ENCODE results near the gene FAM168A.

Gene FAM168A

DNA sequence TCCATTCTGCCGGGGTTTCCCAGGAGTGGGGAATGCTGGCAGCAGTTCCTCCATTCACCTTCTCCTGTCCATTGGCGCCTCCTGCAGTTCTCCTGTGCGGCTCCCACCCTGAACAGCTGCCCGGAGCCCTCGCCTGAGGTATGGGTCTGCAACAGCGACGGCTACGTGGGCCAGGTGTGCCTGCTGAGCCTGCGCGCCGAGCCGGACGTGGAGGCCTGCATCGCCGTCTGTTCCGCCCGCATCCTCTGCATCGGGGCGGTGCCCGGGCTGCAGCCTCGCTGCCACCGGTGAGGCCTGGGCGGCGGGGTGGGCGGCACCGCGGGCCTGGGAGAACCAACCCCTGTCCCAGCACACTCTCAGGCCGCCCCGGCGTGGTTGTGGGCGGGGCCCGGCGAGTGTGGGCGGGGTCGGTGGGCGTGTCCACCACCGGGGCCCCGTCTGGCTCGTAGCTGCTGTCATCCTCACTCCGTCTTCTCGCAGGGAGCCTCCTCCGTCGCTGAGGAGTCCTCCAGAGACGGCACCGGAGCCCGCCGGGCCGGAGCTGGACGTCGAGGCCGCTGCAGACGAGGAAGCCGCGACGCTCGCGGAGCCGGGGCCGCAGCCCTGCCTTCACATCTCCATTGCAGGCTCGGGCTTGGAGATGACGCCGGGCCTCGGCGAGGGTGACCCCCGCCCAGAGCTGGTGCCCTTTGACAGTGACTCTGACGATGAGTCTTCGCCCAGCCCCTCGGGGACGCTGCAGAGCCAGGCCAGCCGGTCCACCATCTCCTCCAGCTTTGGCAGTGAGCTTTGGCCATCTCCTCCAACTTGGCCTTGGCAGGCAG lies 235.7 kb downstream of the FAM168A start:
- DNase-seq, result no peak
- Mint-ChIP-seq H3K27me3 (no peaks in the 10 kb centered on the region), H3K9me3 (no peaks in the 10 kb centered on the region), H3K4me3 (no peak overlapping the region), H3K36me3 (peaks cover 7% of the 10 kb centered on the region), H3K4me1 (peaks cover 18% of the 10 kb centered on the region), H3K27ac (no peak overlapping the region)
- CTCF ChIA-PET, result interaction anchor here (0.6 to 9.2 kb wide), 3 partner anchors 12 to 362 kb away, joined by 3 to 82 read pairs (median 12); no protein-coding TSS in a partner anchor

DNA sequence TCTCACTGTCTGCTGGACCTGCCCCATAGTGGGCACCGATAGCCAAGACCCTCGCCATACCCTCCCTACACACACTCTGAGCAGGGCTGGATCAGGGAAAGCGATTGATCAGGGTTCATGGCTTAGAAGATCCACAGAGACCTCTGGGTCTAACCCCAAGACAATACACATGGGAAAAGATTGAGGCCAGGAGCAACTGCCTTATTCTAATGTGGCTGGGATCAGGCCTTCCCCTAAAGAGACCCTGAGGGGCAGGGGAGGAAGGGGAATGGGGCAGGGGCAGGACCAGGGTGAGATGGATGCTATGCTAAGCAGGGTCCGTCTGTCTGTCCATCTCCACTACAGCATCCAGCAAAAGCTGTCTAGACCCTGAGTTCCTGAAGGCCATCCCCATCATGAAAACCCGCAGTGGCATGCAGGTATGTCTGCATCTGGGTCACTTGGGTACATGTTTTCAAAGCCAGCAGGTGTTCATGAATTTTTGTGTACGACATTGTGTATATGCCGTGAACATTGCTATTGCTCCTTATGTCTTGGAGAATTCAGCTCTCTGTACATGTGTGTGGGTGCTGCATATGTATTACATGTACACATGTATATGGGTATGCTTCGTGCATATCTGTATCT lies 237.1 kb downstream of the FAM168A start:
- CTCF ChIA-PET, result interaction anchor here (0.7 to 9.2 kb wide), 12 partner anchors 10 to 194 kb away, joined by 3 to 82 read pairs (median 4); no protein-coding TSS in a partner anchor
- no peak for DNase-seq
- peaks cover 6% of the 10 kb centered on the region for H3K4me1 Mint-ChIP-seq
- H3K27ac Mint-ChIP-seq, result no peak overlapping the region
- H3K27me3 Mint-ChIP-seq, result no peaks in the 10 kb centered on the region
- H3K9me3 Mint-ChIP-seq, result no peaks in the 10 kb centered on the region
- no peak overlapping the region for H3K4me3 Mint-ChIP-seq
- H3K36me3 Mint-ChIP-seq, result no peaks in the 10 kb centered on the region

DNA sequence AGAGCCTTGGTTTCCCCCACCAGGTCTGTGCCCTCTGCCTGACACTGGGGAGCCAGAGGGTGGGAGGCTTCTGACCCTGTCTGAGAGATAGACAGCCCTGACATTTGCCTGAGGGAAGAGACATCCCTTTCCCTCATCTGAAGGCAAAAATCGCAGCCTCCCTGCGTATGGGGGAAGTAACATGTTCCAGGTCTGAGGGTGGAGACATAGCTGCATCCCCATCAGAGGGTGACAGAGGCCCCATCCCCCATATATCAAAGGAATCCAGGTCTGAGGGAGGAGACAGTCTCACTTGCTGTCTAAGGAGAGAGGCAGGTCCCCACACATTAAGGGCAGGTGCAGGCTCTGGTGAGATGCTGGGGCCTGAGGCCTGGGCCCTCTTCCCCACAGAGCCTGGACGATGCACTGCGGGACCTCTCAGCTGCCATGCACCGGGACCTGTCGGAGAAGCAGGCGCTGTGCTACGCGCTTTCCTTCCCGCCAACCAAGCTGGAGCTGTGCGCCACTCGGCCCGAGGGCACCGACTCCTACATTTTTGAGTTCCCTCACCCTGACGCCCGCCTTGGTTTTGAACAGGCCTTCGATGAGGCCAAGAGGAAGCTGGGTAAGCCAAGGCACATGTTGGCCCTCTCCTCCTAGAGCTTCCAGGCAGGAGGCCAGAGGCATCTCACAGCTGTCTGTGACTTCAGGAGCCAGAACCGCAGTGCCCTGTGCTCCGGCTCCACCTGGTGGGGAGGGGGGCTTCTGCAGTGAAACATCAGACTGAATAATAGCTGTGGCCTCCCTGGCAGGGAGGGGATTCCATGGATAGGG lies 237.8 kb downstream of the FAM168A start:
- CTCF ChIA-PET, result interaction anchor here (0.7 to 9.2 kb wide), 14 partner anchors 10 to 301 kb away, joined by 3 to 82 read pairs (median 4); no protein-coding TSS in a partner anchor
- peak; percentile 60 for DNase-seq

DNA sequence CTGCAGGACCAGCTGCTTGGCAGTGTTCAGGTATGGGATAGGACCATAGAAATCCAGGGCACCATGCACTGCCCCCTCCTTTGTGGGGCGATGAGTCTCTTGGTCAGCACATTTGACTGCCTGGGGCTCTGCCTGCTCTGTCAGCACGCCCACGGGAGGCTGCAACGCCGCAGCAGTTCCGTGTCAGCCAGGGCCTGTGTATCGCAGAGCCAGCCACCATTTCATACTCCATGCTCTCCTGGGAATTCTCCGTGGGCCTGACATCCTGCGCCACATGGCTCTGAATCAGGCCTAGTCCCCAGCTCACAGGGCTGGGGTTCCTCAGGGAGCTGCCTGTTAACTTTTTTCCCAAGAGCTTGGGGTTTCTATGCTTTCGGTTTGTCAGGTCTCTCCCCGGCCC lies 238.6 kb downstream of the FAM168A start:
- H3K9me3 Mint-ChIP-seq, result no peaks in the 10 kb centered on the region
- CTCF ChIA-PET, result interaction anchor here (1.2 to 9.2 kb wide), 5 partner anchors 9 to 302 kb away, joined by 3 to 82 read pairs (median 5); no protein-coding TSS in a partner anchor
- H3K27me3 Mint-ChIP-seq, result peaks cover 6% of the 10 kb centered on the region
- no peak for DNase-seq
- H3K4me3 Mint-ChIP-seq, result no peak overlapping the region
- H3K36me3 Mint-ChIP-seq, result no peaks in the 10 kb centered on the region
- H3K4me1 Mint-ChIP-seq, result no peaks in the 10 kb centered on the region
- H3K27ac Mint-ChIP-seq, result no peak overlapping the region

More for the DNA sequence above, 237.8 kb downstream of the FAM168A start:
- no peaks in the 10 kb centered on the region for H3K9me3 Mint-ChIP-seq
- no peak overlapping the region for H3K27ac Mint-ChIP-seq
- no peaks in the 10 kb centered on the region for H3K36me3 Mint-ChIP-seq
- no peaks in the 10 kb centered on the region for H3K4me1 Mint-ChIP-seq
- no peak overlapping the region for H3K4me3 Mint-ChIP-seq
- peaks cover 3% of the 10 kb centered on the region for H3K27me3 Mint-ChIP-seq

DNA sequence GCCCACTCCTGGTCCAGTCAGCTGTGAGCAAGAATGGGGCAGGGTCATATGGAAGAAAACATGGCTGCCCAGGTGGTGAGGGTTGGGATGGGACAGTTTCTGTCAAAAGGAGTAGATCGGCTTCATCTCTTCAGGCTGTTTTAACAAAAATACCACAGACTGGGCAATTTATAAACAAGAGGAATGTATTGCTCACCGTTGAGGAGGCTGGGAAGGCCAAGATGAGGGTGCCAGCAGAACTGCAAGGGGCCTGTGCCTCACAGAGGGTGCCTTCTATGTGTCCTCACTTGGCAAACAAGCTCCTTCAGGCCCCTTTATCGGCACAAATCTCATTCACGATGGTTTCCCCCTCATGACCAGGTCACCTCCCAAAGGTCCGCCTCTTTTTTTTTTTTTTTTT lies 239.8 kb downstream of the FAM168A start:
- Mint-ChIP-seq H3K27ac (no peak overlapping the region), H3K9me3 (no peaks in the 10 kb centered on the region), H3K36me3 (no peaks in the 10 kb centered on the region), H3K4me1 (no peaks in the 10 kb centered on the region), H3K4me3 (no peak overlapping the region), H3K27me3 (peaks cover 8% of the 10 kb centered on the region)
- CTCF ChIA-PET, result interaction anchor here (0.9 to 1.6 kb wide), 4 partner anchors 23 to 303 kb away, joined by 3 to 5 read pairs (median 4); no protein-coding TSS in a partner anchor
- DNase-seq, result no peak

DNA sequence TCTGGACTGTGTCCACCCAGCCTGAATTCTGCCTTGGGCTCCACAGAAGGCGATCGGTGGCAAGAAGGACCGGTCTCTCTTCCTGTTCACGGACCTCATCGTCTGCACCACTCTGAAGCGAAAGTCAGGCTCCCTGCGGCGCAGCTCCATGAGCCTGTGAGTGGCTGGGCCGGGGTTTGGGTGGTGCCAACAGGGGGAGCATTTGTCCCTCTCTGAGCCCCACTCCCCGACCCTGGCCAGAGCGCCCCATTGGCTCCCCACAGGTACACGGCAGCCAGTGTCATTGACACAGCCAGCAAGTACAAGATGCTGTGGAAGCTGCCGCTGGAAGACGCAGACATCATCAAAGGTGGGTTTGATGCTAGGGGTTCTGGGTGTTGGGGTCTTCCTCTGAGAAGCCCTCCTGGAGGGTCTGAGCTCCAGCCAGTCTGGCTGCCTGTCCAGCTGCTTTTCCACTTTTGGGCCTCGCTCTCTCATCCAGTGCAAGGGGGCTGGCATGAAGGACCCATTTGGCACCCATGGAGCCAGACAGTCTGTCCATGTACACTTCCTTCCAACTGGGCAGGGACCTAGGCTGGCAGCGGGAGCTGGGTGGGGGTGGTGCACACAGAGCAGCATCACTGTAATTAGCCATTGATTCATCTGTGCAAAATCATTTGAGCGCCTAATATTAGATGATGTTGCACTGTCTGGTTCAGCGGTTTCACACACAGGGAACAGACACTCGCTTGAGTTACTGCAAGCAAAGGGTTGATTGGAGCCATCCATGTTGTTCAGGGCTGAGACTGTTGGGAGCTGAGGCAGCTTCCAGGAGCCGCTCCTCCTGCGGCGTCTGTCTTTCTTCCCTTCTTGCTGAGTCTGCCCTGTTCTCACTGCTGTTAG lies 240.7 kb downstream of the FAM168A start:
- no peaks in the 10 kb centered on the region for H3K9me3 Mint-ChIP-seq
- CTCF ChIA-PET, result interaction anchor here (0.8 to 1.6 kb wide), 5 partner anchors 22 to 304 kb away, joined by 3 to 5 read pairs (median 4); no protein-coding TSS in a partner anchor
- H3K27me3 Mint-ChIP-seq, result peaks cover 14% of the 10 kb centered on the region
- H3K27ac Mint-ChIP-seq, result no peak overlapping the region
- no peak overlapping the region for H3K4me3 Mint-ChIP-seq
- DNase-seq, result no peak
- H3K36me3 Mint-ChIP-seq, result no peaks in the 10 kb centered on the region
- no peaks in the 10 kb centered on the region for H3K4me1 Mint-ChIP-seq

DNA sequence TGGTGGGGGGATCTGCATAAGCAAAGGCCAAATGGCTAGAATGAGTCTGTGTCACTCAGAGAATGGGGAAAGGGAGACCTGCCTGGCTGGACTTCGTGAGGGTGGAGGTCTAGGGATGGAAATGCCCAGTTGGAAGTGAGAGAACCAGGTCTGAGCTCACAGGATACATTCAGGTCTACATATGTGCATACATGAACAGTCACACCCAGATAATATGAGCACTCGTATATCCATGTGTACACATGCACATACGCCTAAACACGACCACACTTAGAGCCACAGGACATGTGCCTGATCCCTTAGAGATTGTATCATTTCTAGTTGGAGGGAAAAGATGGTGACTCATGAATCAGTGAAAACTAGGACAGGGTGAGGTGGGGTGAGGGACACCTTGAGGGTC lies 242.8 kb downstream of the FAM168A start:
- Mint-ChIP-seq H3K27ac (no peak overlapping the region), H3K9me3 (no peaks in the 10 kb centered on the region), H3K4me1 (peaks cover 13% of the 10 kb centered on the region), H3K4me3 (no peak overlapping the region), H3K36me3 (no peaks in the 10 kb centered on the region), H3K27me3 (peaks cover 14% of the 10 kb centered on the region)
- CTCF ChIA-PET, result interaction anchor here (0.7 to 1.0 kb wide), 3 partner anchors 10 to 305 kb away, joined by 3 to 6 read pairs (median 3); no protein-coding TSS in a partner anchor
- no peak for DNase-seq

DNA sequence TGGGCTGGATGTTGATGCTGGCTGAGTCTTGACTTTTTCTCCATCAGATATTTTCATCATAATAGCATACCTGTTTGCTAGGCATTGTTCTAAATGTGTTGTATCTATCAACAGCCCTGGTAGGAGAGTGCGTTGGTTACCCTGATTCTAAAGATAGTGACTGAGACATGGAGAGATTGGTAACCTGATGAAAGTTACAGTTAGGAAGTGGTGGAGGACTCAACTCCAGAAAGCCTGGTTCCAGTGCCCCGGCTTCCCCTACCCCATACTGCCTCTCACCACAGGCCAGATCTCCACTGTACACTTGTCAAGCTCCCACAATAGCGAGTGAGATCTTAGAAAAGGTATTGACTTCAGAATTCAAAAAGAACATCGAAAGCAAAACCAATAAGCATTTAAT lies 244.5 kb downstream of the FAM168A start:
- no peak overlapping the region for H3K4me3 Mint-ChIP-seq
- H3K36me3 Mint-ChIP-seq, result no peaks in the 10 kb centered on the region
- no peak for DNase-seq
- H3K27me3 Mint-ChIP-seq, result peaks cover 26% of the 10 kb centered on the region
- H3K4me1 Mint-ChIP-seq, result peaks cover 17% of the 10 kb centered on the region
- H3K9me3 Mint-ChIP-seq, result no peaks in the 10 kb centered on the region
- no peak overlapping the region for H3K27ac Mint-ChIP-seq
- CTCF ChIA-PET, result interaction anchor here (3.8 to 4.9 kb wide), 2 partner anchors 45 to 307 kb away, joined by 49 to 61 read pairs; no protein-coding TSS in a partner anchor

DNA sequence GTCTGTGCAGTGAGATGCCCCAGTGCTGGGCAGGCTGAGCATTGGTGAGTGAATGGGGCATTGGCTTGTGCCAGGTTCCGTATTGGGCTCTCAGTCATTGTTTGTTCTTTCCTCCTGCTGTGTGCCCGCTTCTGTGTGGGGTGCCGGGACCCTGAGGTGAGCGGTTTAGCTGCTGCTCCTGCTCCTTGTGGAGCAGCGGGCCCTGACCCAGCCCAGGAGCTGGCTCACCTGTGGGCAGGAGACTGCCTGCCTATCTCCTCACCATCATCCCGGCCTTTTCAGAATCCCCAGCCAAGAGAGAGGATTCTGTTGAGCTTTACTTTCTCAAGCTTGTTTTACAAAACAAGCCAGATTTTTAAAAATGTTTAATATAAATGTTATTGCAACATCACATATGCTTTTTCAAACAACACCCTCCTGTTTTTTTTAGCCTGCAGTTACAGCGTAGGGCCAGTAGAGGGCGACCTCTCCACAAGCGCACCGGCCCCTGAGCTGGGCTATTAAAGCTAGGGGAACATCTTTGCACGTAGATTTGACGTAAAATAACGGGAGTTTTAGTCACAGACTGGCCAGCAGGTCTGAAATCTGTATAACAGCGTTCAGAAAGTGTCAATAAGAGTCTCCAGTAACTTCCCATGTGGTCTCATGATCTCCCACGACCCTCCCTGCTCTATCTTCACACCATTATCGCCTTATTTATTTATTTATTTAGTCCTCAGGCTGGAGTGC lies 246.8 kb downstream of the FAM168A start:
- DNase-seq, result peak; percentile 70
- no peaks in the 10 kb centered on the region for H3K9me3 Mint-ChIP-seq
- H3K4me3 Mint-ChIP-seq, result no peak overlapping the region
- no peaks in the 10 kb centered on the region for H3K36me3 Mint-ChIP-seq
- peaks cover 17% of the 10 kb centered on the region for H3K4me1 Mint-ChIP-seq
- peaks cover 41% of the 10 kb centered on the region for H3K27me3 Mint-ChIP-seq
- CTCF ChIA-PET, result interaction anchor here (0.6 to 5.0 kb wide), 35 partner anchors 10 to 310 kb away, joined by 3 to 82 read pairs (median 6); partner anchors contain the start of genes PLEKHB1 and RELT
- no peak overlapping the region for H3K27ac Mint-ChIP-seq

Data from activated naive CD4-positive, alpha-beta T cell treated with anti-CD3 and anti-CD28 coated beads, Interleukin-2, amount 10 ng/mL, durations not matched to agents 7 days and 5 days (primary cell).